ENCODE results near the gene FAM3A. TPM values are rescaled to one million over a fixed set of nuclear protein-coding genes. Genes with fewer than 3 reads are reported as not detected.
"Not testable (repeated sequence)": the region's sequence is repeated elsewhere in the genome, so short reads cannot be mapped to it uniquely, and the experiment has no call there.

FAM3A gene
- total RNA-seq, 1 experiment from 2014 or later = 22.9 TPM

DNA sequence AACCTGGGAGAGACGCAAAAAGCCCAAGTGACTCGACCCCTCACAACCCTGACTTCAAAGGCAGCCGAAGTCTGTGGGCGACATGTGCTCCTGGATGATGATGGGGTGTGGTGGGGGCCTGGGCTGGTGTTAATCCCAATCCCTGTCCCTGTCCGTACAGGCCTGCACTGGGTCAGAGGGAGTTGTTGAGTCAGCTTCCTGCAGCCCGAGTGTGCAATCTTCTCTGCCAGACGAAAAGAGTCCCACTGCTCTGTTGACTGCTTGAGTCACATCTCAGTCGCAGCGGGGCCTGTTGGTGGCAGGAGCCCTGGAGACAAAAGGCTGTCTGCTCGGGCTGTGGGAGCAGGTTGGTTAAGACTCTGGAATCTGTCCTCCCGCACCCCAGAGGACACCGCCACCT lies 10.3 kb downstream of the FAM3A start:
- DNase-seq (ENCODE audit: low read depth) = peak; percentile 68

DNA sequence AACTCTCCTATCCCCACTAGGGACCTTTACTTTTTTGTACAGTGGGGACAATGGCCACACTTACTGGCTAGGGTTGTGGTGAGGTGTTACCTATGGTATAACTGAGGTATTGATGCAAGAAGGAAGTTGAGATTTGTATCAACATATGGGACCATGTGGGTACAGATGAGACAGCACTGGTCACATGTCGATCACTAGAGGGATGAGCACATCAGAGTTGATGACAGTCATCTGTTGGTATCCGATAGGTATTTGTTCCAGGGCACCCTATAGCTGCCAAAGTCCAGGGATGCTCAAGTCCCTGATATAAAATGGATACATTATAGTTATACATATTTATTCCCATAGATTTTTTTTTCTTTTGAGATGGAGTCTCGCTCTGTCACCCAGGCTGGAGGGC lies 13.0 kb downstream of the FAM3A start:
- no peak for DNase-seq (ENCODE audit: low read depth)

DNA sequence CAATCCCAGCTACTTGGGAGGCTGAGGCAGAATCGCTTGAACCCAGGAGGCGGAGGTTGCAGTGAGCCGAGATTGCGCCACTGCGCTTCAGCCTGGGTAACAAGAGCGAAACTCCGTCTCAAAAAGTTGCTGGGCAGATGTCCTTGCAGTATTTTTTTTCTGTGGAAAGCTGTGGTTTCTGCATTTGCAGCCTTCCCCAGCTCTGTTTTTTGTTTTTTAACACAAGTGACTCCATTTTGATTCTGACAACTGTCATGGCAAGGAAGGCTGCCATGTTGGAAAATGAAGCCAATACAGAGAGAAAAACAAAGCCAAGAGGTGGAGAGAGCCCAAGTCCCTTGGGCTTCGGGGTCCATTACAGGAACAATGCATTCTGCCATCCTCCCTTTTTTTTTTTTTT lies 13.9 kb downstream of the FAM3A start:
- DNase-seq (ENCODE audit: low read depth) = no peak

DNA sequence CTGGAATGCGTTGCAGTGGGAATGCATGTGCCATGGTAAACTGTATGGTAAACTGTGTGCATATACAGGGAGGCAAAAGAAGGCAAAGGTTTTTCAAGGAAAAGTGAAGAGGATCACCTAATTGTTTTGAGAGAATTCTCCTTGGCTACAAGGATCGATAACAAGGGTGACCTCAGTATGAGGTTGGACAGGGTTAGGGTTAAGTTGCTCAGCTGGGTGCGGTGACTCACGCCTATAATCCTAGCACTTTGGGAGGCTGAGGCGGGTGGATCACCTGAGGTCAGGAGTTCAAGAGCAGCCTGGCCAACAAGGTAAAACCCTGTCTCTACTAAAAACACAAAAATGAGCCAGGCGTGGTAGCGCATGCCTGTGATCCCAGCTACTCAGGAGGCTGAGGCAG lies 14.6 kb downstream of the FAM3A start:
- DNase-seq (ENCODE audit: low read depth) = not testable (repeated sequence)

- DNase-seq (ENCODE audit: low read depth) = not testable (repeated sequence)
Measured at GRCh38 chrX:154496591-154497137, 19.4 kb downstream of the FAM3A start.

DNA sequence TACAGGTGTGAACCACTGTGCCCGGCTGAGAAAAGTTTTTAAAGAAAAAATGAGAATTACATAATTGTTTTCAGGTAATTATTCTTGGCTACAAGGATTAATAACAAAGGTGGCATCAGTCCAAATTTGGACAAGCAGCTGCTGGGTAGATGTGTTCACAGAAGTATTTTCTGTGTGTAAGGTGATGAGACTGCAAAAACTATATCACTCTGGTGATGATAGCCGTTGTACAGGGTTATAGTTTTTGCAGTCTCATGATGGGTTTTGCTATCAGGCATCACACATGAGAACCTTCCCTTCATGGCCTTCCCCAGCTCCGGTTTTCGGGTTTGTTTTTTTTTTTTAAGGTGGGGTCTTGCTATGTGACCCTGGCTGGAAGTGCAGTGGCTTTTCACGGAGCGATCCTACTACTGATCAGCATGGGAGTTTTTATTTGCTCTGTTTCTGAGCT lies 20.5 kb downstream of the FAM3A start:
- DNase-seq (ENCODE audit: low read depth) = no peak

DNA sequence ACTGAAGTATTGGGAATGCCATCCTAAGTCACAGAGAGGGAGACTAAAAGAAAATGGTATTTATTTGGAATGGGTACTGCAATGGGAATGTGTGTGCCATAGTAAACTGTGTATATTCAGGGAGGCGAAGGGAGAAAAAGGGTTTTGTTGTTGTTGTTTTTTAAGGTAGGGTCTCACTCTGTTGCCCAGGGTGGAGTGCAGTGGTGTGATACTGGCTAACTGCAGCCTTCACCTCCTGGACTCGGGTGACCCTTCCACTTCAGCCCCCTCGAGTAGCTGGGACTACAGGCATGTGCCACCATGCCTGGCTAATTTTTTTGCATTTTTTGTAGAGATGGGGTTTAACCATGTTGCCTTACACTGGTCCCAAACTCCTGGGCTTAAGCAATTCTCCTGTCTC lies 21.3 kb downstream of the FAM3A start:
- DNase-seq (ENCODE audit: low read depth) = no peak

GRCh38 chrX:154490414-154491083 lies 25.5 kb downstream of the FAM3A start, which contains the start of gene SLC10A3:
Gene SLC10A3 (minus strand): TSS chrX:154490629. CDS start chrX:154488940, 1,689 bp downstream.
- DNase-seq (ENCODE audit: low read depth) = peak; percentile 91

DNA sequence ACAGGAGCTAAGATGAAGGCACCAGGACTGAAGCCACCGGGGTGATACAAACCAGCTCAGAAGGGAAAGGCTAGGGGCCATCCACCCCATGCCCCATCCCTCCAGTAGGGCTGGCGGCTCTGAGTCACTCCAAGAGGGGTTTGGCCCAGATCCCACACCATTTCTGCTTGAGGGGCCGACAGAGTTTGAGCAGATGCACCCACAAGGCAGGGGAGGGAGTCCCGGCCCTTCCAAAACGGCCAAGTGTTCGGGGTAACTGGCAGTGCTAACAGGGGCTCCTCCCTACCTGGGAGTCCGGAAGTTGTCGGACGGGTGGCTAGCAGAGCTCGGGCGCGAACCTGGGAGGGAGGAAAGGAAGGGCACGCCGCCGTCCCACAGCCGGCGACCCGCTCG lies 26.0 kb downstream of the FAM3A start:
- DNase-seq (ENCODE audit: low read depth) = peak; percentile 55

DNA sequence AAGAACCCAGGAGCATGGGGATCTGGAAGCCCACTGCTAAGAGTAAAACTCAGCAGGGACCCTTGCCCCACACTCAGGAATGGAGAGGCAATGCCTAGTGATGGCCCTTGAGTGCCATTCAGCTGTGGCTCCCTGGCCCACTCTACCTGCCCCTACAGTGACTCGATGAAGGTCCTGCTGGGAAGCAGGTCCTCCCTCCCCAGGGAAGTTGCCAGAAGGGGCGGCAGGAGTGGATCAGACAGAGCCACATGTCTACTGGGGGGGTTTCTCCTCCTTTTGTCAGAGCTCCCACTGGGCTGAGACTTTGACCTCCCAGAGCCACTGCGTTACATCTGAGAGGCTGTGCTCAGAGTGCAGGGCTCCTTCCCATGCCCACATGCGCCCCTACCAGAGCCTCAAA lies 26.9 kb downstream of the FAM3A start:
- no peak for DNase-seq (ENCODE audit: low read depth)

- DNase-seq (ENCODE audit: low read depth) = no peak
Measured at GRCh38 chrX:154488336-154489075, 27.5 kb downstream of the FAM3A start.

GRCh38 chrX:154487518-154488290 lies 28.3 kb downstream of the FAM3A start:
- no peak for DNase-seq (ENCODE audit: low read depth)

DNA sequence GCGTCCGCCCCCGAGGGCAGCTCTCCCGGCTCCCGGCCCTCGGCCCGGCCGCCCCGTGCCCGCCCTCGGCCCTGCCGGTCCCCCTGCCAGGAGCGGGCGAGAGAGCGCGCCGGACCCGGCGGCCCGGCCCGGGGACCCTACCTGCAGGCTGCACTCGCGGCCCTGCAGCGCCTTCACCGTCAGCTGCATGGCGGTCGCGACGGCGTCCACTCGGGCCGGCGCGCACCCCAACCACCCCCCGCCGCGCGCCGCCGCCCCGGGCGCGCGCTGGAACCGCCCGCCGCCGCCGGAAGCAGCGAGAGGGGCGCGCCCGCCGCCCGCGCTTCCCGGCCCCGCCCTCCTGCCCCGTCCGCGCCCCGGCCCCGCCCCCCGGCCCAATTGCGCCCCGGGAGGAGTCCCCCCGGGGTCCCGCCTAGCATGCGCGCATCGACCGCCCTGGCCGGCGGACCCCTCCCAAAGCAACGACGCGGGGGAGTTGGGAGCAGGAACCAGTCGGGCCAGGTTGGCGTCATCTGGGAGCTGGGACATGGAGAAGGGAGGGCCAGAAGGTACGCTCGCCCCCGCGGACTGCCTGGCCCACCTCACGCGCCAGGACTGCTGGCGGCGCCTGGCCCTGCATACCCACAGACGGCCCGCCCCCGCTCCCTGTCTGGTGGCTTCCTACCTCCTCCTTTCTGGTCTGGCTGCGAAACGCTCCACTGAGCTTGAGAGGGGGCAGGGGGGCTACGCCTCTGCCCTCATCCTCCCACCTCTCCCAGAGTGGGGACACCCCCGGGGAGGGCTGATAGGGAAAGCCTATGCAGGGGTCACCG lies 29.4 kb downstream of the FAM3A start, which contains the start of gene UBL4A:
TSS of gene UBL4A (minus strand) at position 220 of the 812 bp plus-strand sequence. CDS start at position 189, 31 bp downstream.
- DNase-seq (ENCODE audit: low read depth) = no peak

DNA sequence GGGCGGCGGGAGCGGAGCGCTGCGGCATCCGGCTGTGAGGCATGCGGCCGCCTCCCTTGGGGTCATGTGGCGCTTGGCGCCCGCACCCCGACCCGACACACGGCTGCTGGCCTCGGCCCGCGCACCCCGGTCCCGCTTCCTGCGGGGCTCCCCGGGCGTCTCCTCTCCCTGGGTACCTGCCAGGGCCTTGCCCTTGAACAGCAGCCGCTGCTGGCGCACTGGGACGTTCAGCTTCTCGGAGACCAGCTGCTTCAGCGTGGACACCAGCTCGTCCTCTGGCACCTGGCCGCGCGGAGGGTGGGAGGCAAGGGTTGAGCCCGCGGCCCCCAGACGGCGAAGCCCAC lies 30.0 kb downstream of the FAM3A start:
- DNase-seq (ENCODE audit: low read depth) = no peak

DNA sequence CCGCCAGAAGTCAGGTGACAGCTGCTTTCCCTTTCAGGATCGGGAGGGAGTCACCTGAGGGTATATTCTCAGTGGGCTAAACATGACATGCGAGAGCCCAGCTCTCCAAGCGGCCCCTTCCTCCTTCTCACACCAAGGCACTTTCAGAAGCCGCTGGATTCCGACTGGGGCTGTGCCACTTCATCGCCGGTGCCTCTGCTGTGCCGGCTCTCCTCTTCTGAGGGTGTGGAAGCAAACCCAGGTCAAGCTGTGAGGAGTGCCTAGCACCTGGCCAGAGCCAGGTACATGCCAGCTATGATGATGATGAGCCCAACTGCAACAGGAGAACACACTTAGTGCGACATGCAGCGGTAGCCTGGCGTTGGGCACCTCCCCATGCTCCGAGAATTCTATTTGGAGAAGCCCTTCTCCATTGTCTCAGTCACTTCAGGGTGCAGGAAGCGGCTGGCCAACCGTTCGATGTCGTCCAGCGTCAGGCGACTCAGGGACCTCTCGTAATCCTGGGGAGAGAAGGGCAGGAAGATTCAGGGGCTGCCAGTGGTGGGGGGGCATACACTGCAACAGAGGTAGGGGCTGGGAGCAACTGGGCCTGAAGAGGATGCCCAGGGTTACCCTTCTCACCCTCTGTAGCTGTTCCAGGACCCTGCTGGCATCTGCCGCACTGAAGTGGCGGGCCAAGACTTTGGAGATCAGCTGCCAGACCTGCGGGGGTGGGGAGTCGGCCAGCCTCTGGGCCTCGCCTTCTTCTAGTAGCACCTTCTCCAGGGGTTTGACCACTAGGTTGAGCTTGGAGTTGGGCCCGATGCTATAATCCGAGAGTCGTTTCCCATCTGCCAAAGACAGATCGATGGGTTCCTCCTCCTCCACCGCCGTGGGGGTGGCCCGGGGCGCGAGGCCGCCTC lies 30.6 kb downstream of the FAM3A start:
- DNase-seq (ENCODE audit: low read depth) = no peak

DNA sequence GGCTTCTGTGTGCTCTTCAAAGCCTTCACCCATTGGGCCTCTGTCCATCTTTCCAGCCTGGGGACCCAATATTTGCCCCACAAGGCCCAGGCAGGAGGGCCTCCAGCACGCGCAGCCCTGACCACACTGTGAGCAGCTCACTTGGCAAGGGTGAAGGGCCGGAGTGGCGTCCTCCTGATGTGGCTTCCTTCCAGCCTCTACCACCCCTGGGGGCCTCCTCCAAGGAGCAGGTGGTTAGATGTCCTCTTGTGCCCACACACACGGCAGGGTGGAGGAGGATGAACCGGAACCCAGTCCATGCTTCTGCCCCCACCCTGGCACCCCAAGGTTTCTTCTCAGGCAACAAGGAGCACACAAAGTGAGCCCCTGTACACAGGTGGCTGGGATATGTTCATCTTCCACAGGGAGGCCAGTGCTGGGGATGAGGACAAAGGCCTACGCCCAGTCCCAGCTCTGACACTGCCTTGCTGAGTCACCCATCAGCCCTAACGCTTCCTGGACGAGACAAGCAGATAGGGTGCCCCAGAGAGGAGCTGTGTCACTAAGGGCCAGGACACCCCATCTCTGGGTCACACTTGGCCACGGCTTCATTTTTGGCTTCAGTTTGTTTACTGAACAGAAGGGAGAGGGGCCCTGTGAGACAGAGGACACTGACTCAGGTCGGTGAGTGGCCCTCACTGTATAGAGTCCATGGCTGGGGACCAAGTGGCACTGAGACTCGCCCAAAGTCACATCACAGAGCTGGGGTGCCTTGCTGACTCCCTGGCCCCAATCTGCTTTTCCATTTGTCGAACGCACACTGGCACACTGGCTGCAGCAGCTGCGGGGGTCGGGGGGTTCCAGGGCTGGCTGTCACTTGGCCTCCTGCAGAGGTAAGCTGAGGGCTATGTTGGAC lies 31.5 kb downstream of the FAM3A start:
- no peak for DNase-seq (ENCODE audit: low read depth)

DNA sequence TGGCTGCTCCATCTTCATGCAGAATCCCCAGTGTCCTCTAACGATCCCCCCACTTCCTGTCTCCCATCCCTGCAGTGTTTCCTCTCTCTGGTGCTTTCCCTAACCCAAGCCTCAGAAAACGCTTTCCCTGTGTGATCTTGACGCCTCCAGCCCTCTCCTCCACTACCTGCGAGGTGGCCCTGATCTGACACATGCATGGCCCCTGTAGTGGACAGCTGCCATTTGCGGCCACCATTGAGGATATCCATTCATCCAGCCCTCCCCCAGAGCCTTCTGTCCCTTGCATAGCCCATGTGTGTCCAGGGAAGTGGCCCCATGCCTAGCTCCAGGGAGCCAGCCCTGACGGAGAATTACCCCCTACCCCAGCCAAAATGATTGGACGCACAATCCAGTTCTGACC lies 32.7 kb downstream of the FAM3A start:
- no peak for DNase-seq (ENCODE audit: low read depth)

DNA sequence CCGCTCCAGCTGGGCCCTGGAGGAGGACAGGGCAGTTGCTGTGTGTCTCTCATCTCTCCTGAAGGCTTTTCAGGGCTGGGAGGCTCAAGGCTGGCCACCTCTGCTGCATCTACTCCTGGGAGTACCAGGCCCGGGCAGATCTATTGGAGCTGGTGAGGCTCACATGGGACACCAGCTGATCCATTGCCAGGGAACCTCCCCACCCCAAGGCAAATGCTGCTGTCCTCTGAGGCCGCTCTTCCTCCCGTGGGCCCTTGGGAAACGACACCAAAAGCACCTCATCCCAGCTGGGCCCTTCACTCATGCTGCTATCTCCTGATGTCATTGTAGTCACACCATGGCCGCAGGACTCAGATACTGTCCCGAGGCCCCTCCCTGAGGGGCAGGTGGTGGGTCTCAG lies 33.2 kb downstream of the FAM3A start:
- no peak for DNase-seq (ENCODE audit: low read depth)
